ENCODE measurements around the gene DAAM1.

DAAM1 gene

GRCh38 chr14:59391388-59391787, 202.9 kb downstream of the DAAM1 start:
- no peak overlapping the region for H3K27ac Mint-ChIP-seq
- DNase-seq, result no peak
- no peaks in the 10 kb centered on the region for H3K27me3 Mint-ChIP-seq
- H3K9me3 Mint-ChIP-seq, result peaks cover 6% of the 10 kb centered on the region
- H3K4me1 Mint-ChIP-seq (ENCODE audit: low read depth), result no peaks in the 10 kb centered on the region
- H3K4me3 Mint-ChIP-seq, result no peak overlapping the region
- no peaks in the 10 kb centered on the region for H3K36me3 Mint-ChIP-seq (ENCODE audit: low read depth)

- Mint-ChIP-seq H3K27ac (no peak overlapping the region), H3K27me3 (peaks cover 4% of the 10 kb centered on the region), H3K4me3 (no peak overlapping the region), H3K36me3 (ENCODE audit: low read depth) (no peaks in the 10 kb centered on the region), H3K9me3 (peaks cover 3% of the 10 kb centered on the region), H3K4me1 (ENCODE audit: low read depth) (peaks cover 9% of the 10 kb centered on the region)
- DNase-seq, result no peak
Observed at GRCh38 chr14:59394268-59394667, 205.8 kb downstream of the DAAM1 start.

- Mint-ChIP-seq H3K27ac (no peak overlapping the region), H3K27me3 (peaks cover 4% of the 10 kb centered on the region), H3K4me3 (no peak overlapping the region), H3K4me1 (ENCODE audit: low read depth) (peaks cover 10% of the 10 kb centered on the region), H3K9me3 (peaks cover 3% of the 10 kb centered on the region), H3K36me3 (ENCODE audit: low read depth) (no peaks in the 10 kb centered on the region)
- no peak for DNase-seq
Observed at GRCh38 chr14:59395672-59396071, 207.2 kb downstream of the DAAM1 start.

- H3K4me3 Mint-ChIP-seq, result no peak overlapping the region
- peaks cover 8% of the 10 kb centered on the region for H3K27me3 Mint-ChIP-seq
- peaks cover 13% of the 10 kb centered on the region for H3K9me3 Mint-ChIP-seq
- DNase-seq, result no peak
- no peak overlapping the region for H3K27ac Mint-ChIP-seq
- H3K36me3 Mint-ChIP-seq (ENCODE audit: low read depth), result no peaks in the 10 kb centered on the region
- peaks cover 10% of the 10 kb centered on the region for H3K4me1 Mint-ChIP-seq (ENCODE audit: low read depth)
Observed at GRCh38 chr14:59398841-59399240, 210.4 kb downstream of the DAAM1 start.

- peaks cover 16% of the 10 kb centered on the region for H3K9me3 Mint-ChIP-seq
- peaks cover 23% of the 10 kb centered on the region for H3K27me3 Mint-ChIP-seq
- H3K27ac Mint-ChIP-seq, result no peak overlapping the region
Observed at GRCh38 chr14:59406454-59407245, 218.2 kb downstream of the DAAM1 start.

GRCh38 chr14:59407246-59408010, 219.0 kb downstream of the DAAM1 start:
- H3K27me3 Mint-ChIP-seq, result peaks cover 23% of the 10 kb centered on the region
- peaks cover 14% of the 10 kb centered on the region for H3K9me3 Mint-ChIP-seq
- H3K27ac Mint-ChIP-seq, result no peak overlapping the region
- H3K4me1 Mint-ChIP-seq (ENCODE audit: low read depth), result no peaks in the 10 kb centered on the region
- DNase-seq, result no peak
- no peak overlapping the region for H3K4me3 Mint-ChIP-seq
- no peaks in the 10 kb centered on the region for H3K36me3 Mint-ChIP-seq (ENCODE audit: low read depth)

More at GRCh38 chr14:59406454-59407245, 218.2 kb downstream of the DAAM1 start:
- Mint-ChIP-seq H3K4me1 (ENCODE audit: low read depth) (no peaks in the 10 kb centered on the region), H3K36me3 (ENCODE audit: low read depth) (no peaks in the 10 kb centered on the region), H3K4me3 (no peak overlapping the region)
- no peak for DNase-seq

- H3K4me1 Mint-ChIP-seq (ENCODE audit: low read depth), result no peaks in the 10 kb centered on the region
- peaks cover 4% of the 10 kb centered on the region for H3K27me3 Mint-ChIP-seq
- H3K9me3 Mint-ChIP-seq, result no peaks in the 10 kb centered on the region
- H3K27ac Mint-ChIP-seq, result no peak overlapping the region
- no peak for DNase-seq
- no peak overlapping the region for H3K4me3 Mint-ChIP-seq
- no peaks in the 10 kb centered on the region for H3K36me3 Mint-ChIP-seq (ENCODE audit: low read depth)
Observed at GRCh38 chr14:59415836-59416602, 227.6 kb downstream of the DAAM1 start.

- H3K4me3 Mint-ChIP-seq, result no peak overlapping the region
- no peaks in the 10 kb centered on the region for H3K4me1 Mint-ChIP-seq (ENCODE audit: low read depth)
Observed at GRCh38 chr14:59417311-59417710, 228.8 kb downstream of the DAAM1 start.

GRCh38 chr14:59419303-59419702, 230.8 kb downstream of the DAAM1 start:
- Mint-ChIP-seq H3K9me3 (no peaks in the 10 kb centered on the region), H3K27ac (no peak overlapping the region), H3K27me3 (no peaks in the 10 kb centered on the region), H3K4me3 (no peak overlapping the region), H3K4me1 (ENCODE audit: low read depth) (no peaks in the 10 kb centered on the region), H3K36me3 (ENCODE audit: low read depth) (no peaks in the 10 kb centered on the region)
- DNase-seq, result no peak

More at GRCh38 chr14:59417311-59417710, 228.8 kb downstream of the DAAM1 start:
- no peaks in the 10 kb centered on the region for H3K36me3 Mint-ChIP-seq (ENCODE audit: low read depth)
- no peaks in the 10 kb centered on the region for H3K27me3 Mint-ChIP-seq
- no peak overlapping the region for H3K27ac Mint-ChIP-seq
- DNase-seq, result no peak
- H3K9me3 Mint-ChIP-seq, result no peaks in the 10 kb centered on the region
